Heart right ventricle (tissue), 16 donors: ENCODE data around the gene MCL1. TPM values are rescaled to one million over a fixed set of nuclear protein-coding genes. Genes with fewer than 3 reads are reported as not detected.
A peak's percentile ranks its signal among the peaks of the same experiment; 100 is the strongest.

Experiments used
- ATAC-seq, 8 donors: fragments of 200-7000 bp; cut with Tn5 transposase; one replicate each; pipeline ENCODE4 v1.9.1; 2020; ENCODE audit warnings: mild to moderate bottlenecking in 8 of 8, moderate library complexity in 8 of 8, moderate number of reproducible peaks in 1 of 8
- DNase-seq, 2 donors: peaks; one replicate each; pipeline ENCODE4 v3.0.0-alpha.2; 2020
- H3K27ac ChIP-seq, 10 donors: fragments of 200-600 bp; sonication (generic) in 2 of 10; one replicate each; pipeline versions ENCODE4 v1.5.0 to v1.8.0; 2020 to 2022; ENCODE audit warnings: mild to moderate bottlenecking in 3 of 10
- H3K27me3 ChIP-seq, 7 donors: fragments of 200-600 bp; one replicate each; pipeline ENCODE4 v1.8.0; 2021 to 2022; ENCODE audit warnings: mild to moderate bottlenecking in 2 of 7
- H3K36me3 ChIP-seq, 9 donors: fragments of 200-600 bp; sonication (generic) in 1 of 9; one replicate each; pipeline versions ENCODE4 v1.5.0 to v1.8.0; 2020 to 2022; ENCODE audit warnings: mild to moderate bottlenecking in 2 of 9
- H3K4me1 ChIP-seq, 9 donors: fragments of 200-600 bp; sonication (generic) in 1 of 9; one replicate each; pipeline versions ENCODE4 v1.5.0 to v1.8.0; 2020 to 2022; ENCODE audit warnings: mild to moderate bottlenecking in 4 of 9
- H3K4me3 ChIP-seq, 10 donors: fragments of 200-600 bp; sonication (generic) in 2 of 10; one replicate each; pipeline versions ENCODE4 v1.5.0 to v1.8.0; 2020 to 2022; ENCODE audit warnings: mild to moderate bottlenecking in 7 of 10, moderate library complexity in 2 of 10
- H3K9me3 ChIP-seq, 11 donors: fragments of 200-600 bp in 10 of 11; sonication (generic) in 2 of 11; one replicate each; pipeline versions ENCODE4 v1.5.0 to v1.8.0; 2013 to 2022; ENCODE audit warnings: mild to moderate bottlenecking in 2 of 11, control low read depth in 1 of 11, moderate library complexity in 1 of 11
- WGBS, 2 donors: extraction: QIAGEN DNeasy Blood & Tissue Kit; methylation state at CpG; one replicate each; pipeline ENCODE4 v1.1.7; 2013; ENCODE audit warnings: inconsistent platforms in 1 of 2; 5-methylcytosine and 5-hydroxymethylcytosine counted together
- intact Hi-C, 10 donors: fragments of 100-400 bp; cut with DNase I; formaldehyde crosslinking; loops; one replicate each; pipeline versions ENCODE4 v1.11.1 to v1.14.2; 2022
- polyA plus RNA-seq, 2 donors: library from polyadenylated mRNA; stranded (reverse); fragments of 200-250 nt; gene quantifications; one replicate each; pipeline ENCODE4 v1.2.3, GENCODE V29; 2013
- total RNA-seq, 10 donors: library from RNA; stranded (reverse); fragmentation: NEBNext Ultra II Directional in 3 of 10; extraction: Animal tissue kit (Norgen Biotek cat#: 25700) in 3 of 10; gene quantifications; one replicate each; pipeline versions ENCODE4 v1.2.1 to v1.2.4, GENCODE V29; 2021 to 2023
- TF ChIP-seq, protein P1 (sequence below), 9 donors: fragments of 200-600 bp; sonication (generic) in 2 of 9; IDR thresholded peaks; one replicate each; pipeline versions ENCODE4 v1.5.0 to v1.8.0; 2021 to 2022; ENCODE audit warnings: antibody characterized with exemption in 9 of 9, mild to moderate bottlenecking in 5 of 9, moderate library complexity in 1 of 9
- donor health status: Arrhythmogenic right ventricular cardiomyopathy.
- donor health status: ischemic (EF 13 %, LVEDD 7.1; RV severe dilation, severe dysfunction).
- donor health status: healthy with polysubstance abuse.
- donor health status: DM: no; HTN: yes; CAD: no.
- donor health status: DM: no; HTN: no; CAD: no.
- donor health status: ischemic (EF 25% LVEDD 6.9; RV normal size, moderate dysfunction).
- donor health status: ischemic (EF 25% LVEDD 5.7; RV mildly dilated, moderate dysfunction).
- donor health status: healthy.
- donor health status: DM: yes; HTN: yes; CAD: no.
- donor health status: Ischemic cardiomyopathy.
- donor health status: ischemic (EF 35%, LVEDD 5.7; RV mildly dilated, moderate dysfunction).
- donor health status: nonischemic (EF 11% LVEDD 7.7; RV severe dilation, severe dysfunction).
- donor health status: DM: yes; HTN: yes; CAD: no.
- donor health status: PGD.
- donor health status: ischemic (EF 29% LVEDD 5.4; RV normal size, mild dysfunction).
- donor health status: nonischemic (EF 23%, LVEDD 6.1; RV moderate dilation, normal function).

Gene MCL1
- total and polyA plus RNA-seq, 12 donors: 54.3 to 155 (median 115) TPM

- WGBS, 2 donors: 73 to 77% methylated on average over 13 of the region's 13 CpGs
- H3K4me1 ChIP-seq: peaks cover 0 to 13% (median 6%) of the 10 kb centered on the region in 9 donors
- H3K9me3 ChIP-seq: no peaks in the 10 kb centered on the region
- no peak overlapping the region for H3K4me3 ChIP-seq
- peak in 5 of 8 donors; percentile 23 to 71 (median 62) for ATAC-seq
- H3K27me3 ChIP-seq: no peaks in the 10 kb centered on the region
- intact Hi-C loops: loop anchor here in 1 of 10 donors (10.0 kb wide), 1 partner anchor 259 kb away; the partner anchor contains the start of gene CIART
- TF ChIP-seq, protein P1, sequence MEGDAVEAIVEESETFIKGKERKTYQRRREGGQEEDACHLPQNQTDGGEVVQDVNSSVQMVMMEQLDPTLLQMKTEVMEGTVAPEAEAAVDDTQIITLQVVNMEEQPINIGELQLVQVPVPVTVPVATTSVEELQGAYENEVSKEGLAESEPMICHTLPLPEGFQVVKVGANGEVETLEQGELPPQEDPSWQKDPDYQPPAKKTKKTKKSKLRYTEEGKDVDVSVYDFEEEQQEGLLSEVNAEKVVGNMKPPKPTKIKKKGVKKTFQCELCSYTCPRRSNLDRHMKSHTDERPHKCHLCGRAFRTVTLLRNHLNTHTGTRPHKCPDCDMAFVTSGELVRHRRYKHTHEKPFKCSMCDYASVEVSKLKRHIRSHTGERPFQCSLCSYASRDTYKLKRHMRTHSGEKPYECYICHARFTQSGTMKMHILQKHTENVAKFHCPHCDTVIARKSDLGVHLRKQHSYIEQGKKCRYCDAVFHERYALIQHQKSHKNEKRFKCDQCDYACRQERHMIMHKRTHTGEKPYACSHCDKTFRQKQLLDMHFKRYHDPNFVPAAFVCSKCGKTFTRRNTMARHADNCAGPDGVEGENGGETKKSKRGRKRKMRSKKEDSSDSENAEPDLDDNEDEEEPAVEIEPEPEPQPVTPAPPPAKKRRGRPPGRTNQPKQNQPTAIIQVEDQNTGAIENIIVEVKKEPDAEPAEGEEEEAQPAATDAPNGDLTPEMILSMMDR (IDR thresholded peaks at IDR 0.05): no peak
- peak overlapping the region in 2 of 10 donors; percentile 9 to 26 for H3K27ac ChIP-seq
- no peaks in the 10 kb centered on the region for H3K36me3 ChIP-seq
- DNase-seq: peak in 1 of 2 donors; percentile 52
These were observed 35.8 kb downstream of the MCL1 start for GRCh38 chr1:150543500-150544143.

DNA sequence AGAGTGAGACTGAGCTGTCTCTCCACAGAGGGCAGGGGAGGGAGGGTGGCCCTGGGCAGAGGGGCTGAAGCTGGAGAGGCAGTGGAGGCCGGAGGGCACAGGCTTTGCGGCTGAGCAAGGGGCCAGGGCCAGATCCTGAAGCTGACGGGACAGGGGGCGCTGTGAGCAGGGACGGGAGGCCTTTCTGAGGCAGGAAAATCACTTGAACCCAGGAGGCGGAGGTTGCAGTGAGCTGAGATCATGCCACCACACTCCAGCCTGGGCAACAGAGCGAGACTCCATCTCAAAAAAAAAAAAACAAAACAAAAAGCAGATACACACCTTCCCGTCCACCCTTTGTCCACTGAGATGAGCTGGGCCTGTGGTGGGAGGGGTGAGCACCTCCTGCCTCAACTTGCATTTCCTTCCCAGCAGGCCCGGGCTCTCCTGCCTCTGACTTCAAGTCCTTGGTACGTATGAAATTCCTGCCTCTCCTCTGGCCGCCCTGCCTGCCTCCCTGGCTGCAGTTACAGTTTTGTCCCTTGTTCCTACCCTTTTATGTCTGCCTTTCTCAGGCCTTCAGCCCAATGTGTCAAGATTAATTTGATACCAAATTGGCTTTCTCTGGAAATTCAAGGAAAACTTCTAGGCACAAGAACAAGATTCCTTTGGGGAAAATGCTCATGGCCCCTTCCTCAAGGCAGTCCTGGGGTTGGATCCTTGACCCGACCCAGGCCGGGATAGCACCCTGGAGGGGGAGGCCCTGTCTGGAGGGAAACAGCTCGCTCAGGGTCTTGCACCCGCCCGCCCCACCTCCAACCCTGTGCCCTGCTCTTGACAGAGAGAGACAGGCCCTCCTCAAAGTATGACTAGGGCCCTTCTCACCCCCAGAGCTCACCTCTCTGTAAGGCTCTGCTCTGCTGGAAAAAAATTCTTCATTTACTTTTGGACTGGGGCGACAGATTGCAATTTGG is 41.4 kb downstream of the MCL1 start:
- Histone ChIP-seq H3K4me3 (no peak overlapping the region), H3K27ac (peak overlapping the region in 3 of 10 donors; percentile 9 to 36 (median 26)), H3K4me1 (peaks cover 0 to 39% (median 15%) of the 10 kb centered on the region in 9 donors), H3K9me3 (no peaks in the 10 kb centered on the region), H3K36me3 (no peaks in the 10 kb centered on the region), H3K27me3 (no peaks in the 10 kb centered on the region)
- WGBS, 2 donors: 69 to 74% methylated on average over 17 of the region's 17 CpGs
- intact Hi-C loops: loop anchor here in 2 of 10 donors (5.0 to 10.0 kb wide), 2 partner anchors 63 to 66 kb away; no protein-coding TSS in a partner anchor
- peak in 2 of 8 donors; percentile 26 to 43 for ATAC-seq
- TF ChIP-seq, protein P1 (IDR thresholded peaks at IDR 0.05): no peak
- no peak for DNase-seq

GRCh38 chr1:150536836-150537731 is 42.3 kb downstream of the MCL1 start:
- ATAC-seq (no peak), DNase-seq (no peak)
- 96% methylated on average over 12 of the region's 12 CpGs for WGBS, 2 donors
- no peaks in the 10 kb centered on the region for H3K36me3 ChIP-seq
- H3K9me3 ChIP-seq: no peaks in the 10 kb centered on the region
- intact Hi-C loops: loop anchor here in 2 of 10 donors (5.0 to 10.0 kb wide), 2 partner anchors 62 to 65 kb away; no protein-coding TSS in a partner anchor
- TF ChIP-seq, protein P1 (IDR thresholded peaks at IDR 0.05): no peak
- peaks cover 2 to 48% (median 19%) of the 10 kb centered on the region in 9 donors for H3K4me1 ChIP-seq
- H3K27ac ChIP-seq: peak overlapping the region in 1 of 10 donors; percentile 36
- H3K27me3 ChIP-seq: no peaks in the 10 kb centered on the region
- no peak overlapping the region for H3K4me3 ChIP-seq
